BE2C (cell line): ENCODE measurements around the gene STOM. TPM values are rescaled to one million over a fixed set of nuclear protein-coding genes. Genes with fewer than 3 reads are reported as not detected.

Experiments used
- DNase-seq: peaks from one replicate; pipeline ENCODE4 v3.0.0-alpha.2; 2020
- H3K27me3 ChIP-seq: fragments of 250-450 bp; sonication (Bioruptor Pico); 2 replicates; pipeline ENCODE4 v1.5.1; 2020; ENCODE audit warnings: mild to moderate bottlenecking
- H3K36me3 ChIP-seq: fragments of 250-450 bp; sonication (Bioruptor Pico); 2 replicates; pipeline ENCODE4 v1.5.1; 2020; ENCODE audit warnings: mild to moderate bottlenecking
- H3K4me1 ChIP-seq: fragments of 250-450 bp; sonication (Bioruptor Pico); 2 replicates; pipeline ENCODE4 v1.5.1; 2020
- H3K4me3 ChIP-seq: 2 replicates; pipeline ENCODE4 v1.5.1; 2011; ENCODE audit warnings: low read depth, low read length
- H3K9me3 ChIP-seq: fragments of 250-450 bp; sonication (Bioruptor Pico); 2 replicates; pipeline ENCODE4 v1.5.1; 2020
- CTCF ChIP-seq: IDR thresholded peaks from 2 replicates; pipeline ENCODE4 v1.5.1; 2012; ENCODE audit warnings: mild to moderate bottlenecking, low read depth, low read length
- polyA plus RNA-seq: library from polyadenylated mRNA; unstranded; fragments of >200 nt; gene quantifications from one replicate; pipeline ENCODE4 v1.2.1, GENCODE V29; 2012; ENCODE audit warnings: low read depth, missing spikeins; ENCODE audit not compliant: insufficient read length, insufficient read depth

Gene STOM
- 41.8 TPM for polyA plus RNA-seq

GRCh38 chr9:121369595-121370265, at the start of gene STOM:
STOM (minus strand) TSS chr9:121370250; CDS start chr9:121370187, 63 bp downstream.
- H3K4me3 ChIP-seq = peak within 1 kb of the TSS; percentile 78
- H3K36me3 ChIP-seq = no peaks in the 10 kb centered on the region
- H3K9me3 ChIP-seq = peaks cover 4% of the 10 kb centered on the region; the same call in 1 of the 2 replicates
- H3K4me1 ChIP-seq = peaks cover 25% of the 10 kb centered on the region
- no peak for TF ChIP-seq CTCF
- no peaks in the 10 kb centered on the region for H3K27me3 ChIP-seq
- DNase-seq = peak; percentile 81

- no peaks in the 10 kb centered on the region for H3K9me3 ChIP-seq
- TF ChIP-seq CTCF = no peak
- no peaks in the 10 kb centered on the region for H3K36me3 ChIP-seq
- peaks cover 16% of the 10 kb centered on the region for H3K27me3 ChIP-seq
- DNase-seq = no peak
- no peak overlapping the region for H3K4me3 ChIP-seq
- no peaks in the 10 kb centered on the region for H3K4me1 ChIP-seq
These were observed 41.9 kb upstream of the STOM start for GRCh38 chr9:121411993-121412392.

- no peaks in the 10 kb centered on the region for H3K9me3 ChIP-seq
- peaks cover 11% of the 10 kb centered on the region; the same call in 1 of the 2 replicates for H3K27me3 ChIP-seq
- no peaks in the 10 kb centered on the region for H3K4me1 ChIP-seq
- DNase-seq = no peak
- no peaks in the 10 kb centered on the region for H3K36me3 ChIP-seq
- no peak overlapping the region for H3K4me3 ChIP-seq
- TF ChIP-seq CTCF = no peak
These were observed 35.8 kb upstream of the STOM start for GRCh38 chr9:121405899-121406298.

GRCh38 chr9:121404906-121405305, 34.9 kb upstream of the STOM start:
- Histone ChIP-seq H3K4me1 (no peaks in the 10 kb centered on the region), H3K36me3 (no peaks in the 10 kb centered on the region), H3K9me3 (no peaks in the 10 kb centered on the region), H3K4me3 (no peak overlapping the region), H3K27me3 (peaks cover 11% of the 10 kb centered on the region; the same call in 1 of the 2 replicates)
- no peak for DNase-seq
- no peak for TF ChIP-seq CTCF

GRCh38 chr9:121399883-121400607, 30.0 kb upstream of the STOM start:
- H3K4me3 ChIP-seq = no peak overlapping the region
- TF ChIP-seq CTCF = peak; percentile 56
- no peaks in the 10 kb centered on the region; the same call in 1 of the 2 replicates for H3K27me3 ChIP-seq

More at GRCh38 chr9:121399883-121400607, 30.0 kb upstream of the STOM start:
- H3K4me1 ChIP-seq = no peaks in the 10 kb centered on the region
- no peaks in the 10 kb centered on the region for H3K36me3 ChIP-seq
- DNase-seq = no peak
- H3K9me3 ChIP-seq = no peaks in the 10 kb centered on the region
